ENCODE data around the gene ITPR1. TPM values are rescaled to one million over a fixed set of nuclear protein-coding genes. Genes with fewer than 3 reads are reported as not detected.

The ITPR1 gene
- total RNA-seq, 4 donors from 2014 or later: 184 to 305 (median 218) TPM

- TF ChIP-seq POLR2A (IDR thresholded peaks at IDR 0.05): no peak
- TF ChIP-seq POLR2AphosphoS5 (IDR thresholded peaks at IDR 0.05): no peak
- no peak for TF ChIP-seq EP300 (IDR thresholded peaks at IDR 0.05)
- TF ChIP-seq, protein P1, sequence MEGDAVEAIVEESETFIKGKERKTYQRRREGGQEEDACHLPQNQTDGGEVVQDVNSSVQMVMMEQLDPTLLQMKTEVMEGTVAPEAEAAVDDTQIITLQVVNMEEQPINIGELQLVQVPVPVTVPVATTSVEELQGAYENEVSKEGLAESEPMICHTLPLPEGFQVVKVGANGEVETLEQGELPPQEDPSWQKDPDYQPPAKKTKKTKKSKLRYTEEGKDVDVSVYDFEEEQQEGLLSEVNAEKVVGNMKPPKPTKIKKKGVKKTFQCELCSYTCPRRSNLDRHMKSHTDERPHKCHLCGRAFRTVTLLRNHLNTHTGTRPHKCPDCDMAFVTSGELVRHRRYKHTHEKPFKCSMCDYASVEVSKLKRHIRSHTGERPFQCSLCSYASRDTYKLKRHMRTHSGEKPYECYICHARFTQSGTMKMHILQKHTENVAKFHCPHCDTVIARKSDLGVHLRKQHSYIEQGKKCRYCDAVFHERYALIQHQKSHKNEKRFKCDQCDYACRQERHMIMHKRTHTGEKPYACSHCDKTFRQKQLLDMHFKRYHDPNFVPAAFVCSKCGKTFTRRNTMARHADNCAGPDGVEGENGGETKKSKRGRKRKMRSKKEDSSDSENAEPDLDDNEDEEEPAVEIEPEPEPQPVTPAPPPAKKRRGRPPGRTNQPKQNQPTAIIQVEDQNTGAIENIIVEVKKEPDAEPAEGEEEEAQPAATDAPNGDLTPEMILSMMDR (IDR thresholded peaks at IDR 0.05): no peak
- ATAC-seq: no peak
These were observed 93.2 kb downstream of the ITPR1 start for GRCh38 chr3:4586381-4586780.

DNA sequence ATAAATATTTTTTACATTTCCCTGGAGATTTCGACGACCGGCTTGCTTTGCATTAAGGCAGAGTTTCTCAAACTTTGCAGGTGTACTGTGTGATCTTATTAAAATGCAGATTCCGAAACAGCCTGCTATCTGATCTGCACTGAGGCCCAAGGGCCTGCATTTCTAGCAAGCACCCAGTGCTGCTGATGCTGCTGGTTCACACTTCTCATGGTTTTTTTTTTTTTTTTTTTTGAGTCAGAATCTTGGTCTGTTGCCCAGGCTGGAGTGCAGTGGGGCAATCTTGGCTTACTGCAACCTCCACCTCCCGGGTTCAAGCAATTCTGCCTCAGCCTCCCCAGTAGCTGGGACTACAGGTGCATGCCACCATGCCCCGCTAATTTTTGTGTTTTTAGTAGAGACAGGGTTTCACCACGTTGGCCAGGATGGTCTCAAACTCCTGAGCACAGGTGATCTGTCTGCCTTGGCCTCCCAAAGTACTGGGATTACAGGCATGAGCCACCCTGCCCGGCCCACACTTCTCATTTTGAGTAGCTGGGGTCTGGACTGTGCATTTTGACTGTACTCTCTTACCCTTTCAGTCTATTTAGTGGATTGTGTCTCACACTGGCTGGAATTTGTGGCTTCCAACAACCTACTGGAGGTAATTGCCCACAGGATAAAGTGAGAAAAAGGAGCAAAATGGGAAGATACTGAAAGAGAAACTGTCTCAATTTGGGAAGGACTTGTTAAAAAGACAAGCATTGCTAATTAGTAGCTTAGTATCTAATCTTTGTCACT is 94.1 kb downstream of the ITPR1 start:
- no peaks in the 10 kb centered on the region for H3K9me3 ChIP-seq
- peaks cover 17 to 81% (median 40%) of the 10 kb centered on the region in 3 donors for H3K4me1 ChIP-seq
- H3K27me3 ChIP-seq: no peaks in the 10 kb centered on the region
- peak overlapping the region in 3 of 4 donors; percentile 25 to 66 (median 59) for H3K27ac ChIP-seq
- no peak for ATAC-seq
- TF ChIP-seq EP300 (IDR thresholded peaks at IDR 0.05) (no peak), POLR2A (IDR thresholded peaks at IDR 0.05) (no peak), POLR2AphosphoS5 (IDR thresholded peaks at IDR 0.05) (no peak)
- TF ChIP-seq, protein P1 (IDR thresholded peaks at IDR 0.05): no peak
- H3K4me3 ChIP-seq: no peak overlapping the region
- 48 to 55% methylated on average over 4 to 5 of the region's 8 CpGs for WGBS, 2 donors (ENCODE audit: low coverage in 1 of 2)
- no peaks in the 10 kb centered on the region for H3K36me3 ChIP-seq

More at GRCh38 chr3:4586381-4586780, 93.2 kb downstream of the ITPR1 start:
- Histone ChIP-seq H3K4me1 (peaks cover 17 to 89% (median 41%) of the 10 kb centered on the region in 3 donors), H3K36me3 (no peaks in the 10 kb centered on the region), H3K27me3 (no peaks in the 10 kb centered on the region), H3K9me3 (no peaks in the 10 kb centered on the region), H3K4me3 (no peak overlapping the region), H3K27ac (peak overlapping the region in 2 of 4 donors; percentile 3 to 66)
- 40 to 61% methylated on average over 4 of the region's 4 CpGs for WGBS, 2 donors (ENCODE audit: low coverage in 1 of 2)

DNA sequence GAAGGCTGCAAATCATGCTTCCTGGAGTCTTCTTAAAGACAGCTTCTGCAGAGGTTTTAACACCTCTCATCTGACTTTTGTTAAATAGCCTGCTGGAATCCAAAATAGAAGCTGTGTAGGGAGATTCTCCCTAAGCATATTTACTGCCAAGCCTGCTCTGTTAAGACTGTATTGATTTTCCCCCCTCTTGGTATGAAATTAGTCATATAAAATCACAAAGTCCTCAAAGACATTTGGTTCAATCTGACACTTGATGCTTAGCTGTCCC is 94.6 kb downstream of the ITPR1 start:
- ATAC-seq: no peak
- H3K36me3 ChIP-seq: no peaks in the 10 kb centered on the region
- peaks cover 14 to 75% (median 36%) of the 10 kb centered on the region in 3 donors for H3K4me1 ChIP-seq
- H3K27ac ChIP-seq: peak overlapping the region in 3 of 4 donors; percentile 25 to 66 (median 59)
- no peaks in the 10 kb centered on the region for H3K27me3 ChIP-seq
- H3K9me3 ChIP-seq: no peaks in the 10 kb centered on the region
- TF ChIP-seq POLR2A (IDR thresholded peaks at IDR 0.05): no peak
- no peak for TF ChIP-seq POLR2AphosphoS5 (IDR thresholded peaks at IDR 0.05)
- no peak for TF ChIP-seq EP300 (IDR thresholded peaks at IDR 0.05)
- TF ChIP-seq, protein P1 (IDR thresholded peaks at IDR 0.05): no peak
- H3K4me3 ChIP-seq: no peak overlapping the region

GRCh38 chr3:4588466-4588865 is 95.3 kb downstream of the ITPR1 start:
- peak overlapping the region in 3 of 4 donors; percentile 38 to 66 (median 59) for H3K27ac ChIP-seq
- no peaks in the 10 kb centered on the region for H3K36me3 ChIP-seq
- H3K27me3 ChIP-seq: no peaks in the 10 kb centered on the region
- TF ChIP-seq POLR2AphosphoS5 (IDR thresholded peaks at IDR 0.05): no peak
- TF ChIP-seq, protein P1 (IDR thresholded peaks at IDR 0.05): no peak
- TF ChIP-seq EP300 (IDR thresholded peaks at IDR 0.05): no peak
- no peak for TF ChIP-seq POLR2A (IDR thresholded peaks at IDR 0.05)
- no peak overlapping the region for H3K4me3 ChIP-seq
- 23 to 50% methylated on average over 2 to 4 of the region's 4 CpGs for WGBS, 2 donors (ENCODE audit: low coverage in 1 of 2)
- H3K4me1 ChIP-seq: peaks cover 7 to 69% (median 29%) of the 10 kb centered on the region in 3 donors
- peak; percentile 42 for ATAC-seq
- H3K9me3 ChIP-seq: no peaks in the 10 kb centered on the region

Data from gastroesophageal sphincter (tissue), 4 donors.